Suprapubic skin (tissue), 4 donors: Measurements from ENCODE around the gene FAM181B.

Experiments used
- EP300 ChIP-seq: sonication (generic); formaldehyde crosslinking; IDR thresholded peaks from one replicate; pipeline ENCODE4 v1.6.1; 2017; ENCODE audit warnings: antibody characterized with exemption
- POLR2A ChIP-seq, 2 donors: fragments of 450-650 bp; IDR thresholded peaks; one replicate each; pipeline ENCODE4 v1.6.1; 2017; ENCODE audit warnings: antibody characterized with exemption in 2 of 2, mild to moderate bottlenecking in 2 of 2, moderate library complexity in 2 of 2
- POLR2AphosphoS5 ChIP-seq, 3 donors: sonication (generic); formaldehyde crosslinking; IDR thresholded peaks; one replicate each; pipeline ENCODE4 v1.6.1; 2017; ENCODE audit warnings: antibody characterized with exemption in 3 of 3
- TF ChIP-seq, protein P1 (sequence below), 2 donors: fragments of 200-600 bp in 1 of 2; fragments of 450-650 bp in 1 of 2; sonication (generic) in 1 of 2; IDR thresholded peaks; one replicate each; pipeline ENCODE4 v1.5.1; 2016 to 2019; ENCODE audit warnings: antibody characterized with exemption in 2 of 2, mild to moderate bottlenecking in 1 of 2, moderate library complexity in 1 of 2

- TF ChIP-seq EP300, result no peak
- TF ChIP-seq, protein P1, sequence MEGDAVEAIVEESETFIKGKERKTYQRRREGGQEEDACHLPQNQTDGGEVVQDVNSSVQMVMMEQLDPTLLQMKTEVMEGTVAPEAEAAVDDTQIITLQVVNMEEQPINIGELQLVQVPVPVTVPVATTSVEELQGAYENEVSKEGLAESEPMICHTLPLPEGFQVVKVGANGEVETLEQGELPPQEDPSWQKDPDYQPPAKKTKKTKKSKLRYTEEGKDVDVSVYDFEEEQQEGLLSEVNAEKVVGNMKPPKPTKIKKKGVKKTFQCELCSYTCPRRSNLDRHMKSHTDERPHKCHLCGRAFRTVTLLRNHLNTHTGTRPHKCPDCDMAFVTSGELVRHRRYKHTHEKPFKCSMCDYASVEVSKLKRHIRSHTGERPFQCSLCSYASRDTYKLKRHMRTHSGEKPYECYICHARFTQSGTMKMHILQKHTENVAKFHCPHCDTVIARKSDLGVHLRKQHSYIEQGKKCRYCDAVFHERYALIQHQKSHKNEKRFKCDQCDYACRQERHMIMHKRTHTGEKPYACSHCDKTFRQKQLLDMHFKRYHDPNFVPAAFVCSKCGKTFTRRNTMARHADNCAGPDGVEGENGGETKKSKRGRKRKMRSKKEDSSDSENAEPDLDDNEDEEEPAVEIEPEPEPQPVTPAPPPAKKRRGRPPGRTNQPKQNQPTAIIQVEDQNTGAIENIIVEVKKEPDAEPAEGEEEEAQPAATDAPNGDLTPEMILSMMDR (IDR thresholded peaks at IDR 0.05), result no peak
- TF ChIP-seq POLR2A (IDR thresholded peaks at IDR 0.05), result no peak
- TF ChIP-seq POLR2AphosphoS5 (IDR thresholded peaks at IDR 0.05), result no peak
Observed at GRCh38 chr11:82756765-82757639, 23.3 kb upstream of the FAM181B start.
